ENCODE data around the gene PDLIM7.
A peak's percentile ranks its signal among the peaks of the same experiment; 100 is the strongest.

The PDLIM7 gene

DNA sequence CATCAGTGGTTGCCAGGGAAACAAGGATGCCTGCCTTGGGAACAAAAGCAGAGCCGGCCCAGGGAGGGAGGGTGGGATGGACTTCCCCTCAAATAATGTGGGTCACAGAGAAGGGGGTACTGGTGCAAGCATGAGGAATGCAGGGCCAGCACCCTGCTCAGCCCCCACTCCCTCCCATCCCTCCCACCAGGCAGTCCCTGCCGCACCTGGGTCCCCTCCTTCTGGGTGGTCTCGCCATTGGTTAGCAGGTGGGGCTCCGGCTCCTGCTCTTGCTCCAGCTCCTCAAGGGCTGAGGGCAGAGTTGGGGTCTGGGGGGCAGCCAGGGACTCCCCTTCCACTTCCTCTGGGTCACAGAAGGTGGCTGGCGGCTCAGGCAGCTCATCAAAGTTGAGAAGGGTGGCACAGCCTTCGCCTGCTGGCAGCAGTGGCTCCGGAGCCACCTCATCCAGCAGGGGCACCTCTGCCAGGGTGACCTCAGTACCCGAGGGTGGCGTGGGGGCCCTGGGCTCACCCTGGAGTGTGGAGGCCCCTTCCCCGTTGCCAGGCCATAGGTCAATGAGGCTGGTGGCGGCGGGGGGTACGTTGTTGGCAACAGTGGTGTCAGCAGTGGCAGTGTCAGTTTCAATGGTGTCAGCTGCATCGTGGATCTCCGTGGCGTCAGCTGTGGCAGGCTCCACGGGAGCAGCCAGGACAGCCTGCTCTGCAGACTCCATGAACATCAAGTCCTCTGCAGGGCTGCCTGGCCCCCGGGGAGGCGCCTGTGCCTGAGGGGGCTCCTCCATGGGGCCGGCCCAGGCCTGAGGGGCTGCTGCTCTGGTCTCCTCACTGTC lies 39.3 kb downstream of the PDLIM7 start:
- no peak overlapping the region for H3K4me3 ChIP-seq (ENCODE audit: control insufficient read depth in 1 of 7, extremely low read depth in 1 of 7, insufficient read depth in 4 of 7, low read depth in 2 of 7, low read length in 6 of 7)
- peaks cover 4 to 58% (median 53%) of the 10 kb centered on the region in 4 experiments for H3K4me1 ChIP-seq (ENCODE audit: control extremely low read depth in 1 of 4, control insufficient read depth in 4 of 4, insufficient read depth in 4 of 4, low read length in 3 of 4)
- H3K9me3 ChIP-seq (ENCODE audit: control extremely low read depth in 1 of 5, control insufficient read depth in 4 of 5, insufficient read depth in 2 of 5, low read depth in 1 of 5, low read length in 4 of 5): no peaks in the 10 kb centered on the region
- ChIA-PET POLR2A (interaction anchor here (5.2 kb wide), 1 partner anchor 54 kb away, joined by 59 read pairs; no protein-coding TSS in a partner anchor), CTCF (interaction anchor here (1.0 to 26.2 kb wide), 18 partner anchors 8 to 147 kb away, joined by 3 to 509 read pairs (median 5); partner anchors contain the start of genes F12, GRK6, PFN3 and PRR7)
- H3K27ac ChIP-seq (ENCODE audit: insufficient read depth in 1 of 2, low read depth in 1 of 2, low read length in 2 of 2, poor library complexity in 1 of 2, severe bottlenecking in 2 of 2): no peak overlapping the region
- H3K27me3 ChIP-seq (replicated peaks in 2 of 5; ENCODE audit: control insufficient read depth in 4 of 5, insufficient read depth in 5 of 5, low read length in 4 of 5): no peaks in the 10 kb centered on the region
- WGBS (ENCODE audit: insufficient coverage): 96% methylated on average over 17 of the region's 20 CpGs
- DNase-seq: no peak
- H3K36me3 ChIP-seq (ENCODE audit: control insufficient read depth in 4 of 4, insufficient read depth in 4 of 4, low read length in 3 of 4): peaks cover 2 to 18% (median 6%) of the 10 kb centered on the region in 4 experiments

GRCh38 chr5:177456976-177457851 lies 40.2 kb downstream of the PDLIM7 start:
- Histone ChIP-seq H3K4me3 (ENCODE audit: control insufficient read depth in 1 of 7, extremely low read depth in 1 of 7, insufficient read depth in 4 of 7, low read depth in 2 of 7, low read length in 6 of 7) (no peak overlapping the region), H3K27ac (ENCODE audit: insufficient read depth in 1 of 2, low read depth in 1 of 2, low read length in 2 of 2, poor library complexity in 1 of 2, severe bottlenecking in 2 of 2) (no peak overlapping the region), H3K36me3 (ENCODE audit: control insufficient read depth in 4 of 4, insufficient read depth in 4 of 4, low read length in 3 of 4) (peaks cover 2 to 18% (median 6%) of the 10 kb centered on the region in 4 experiments), H3K9me3 (ENCODE audit: control extremely low read depth in 1 of 5, control insufficient read depth in 4 of 5, insufficient read depth in 2 of 5, low read depth in 1 of 5, low read length in 4 of 5) (no peaks in the 10 kb centered on the region), H3K27me3 (replicated peaks in 2 of 5; ENCODE audit: control insufficient read depth in 4 of 5, insufficient read depth in 5 of 5, low read length in 4 of 5) (no peaks in the 10 kb centered on the region), H3K4me1 (ENCODE audit: control extremely low read depth in 1 of 4, control insufficient read depth in 4 of 4, insufficient read depth in 4 of 4, low read length in 3 of 4) (peaks cover 4 to 50% (median 48%) of the 10 kb centered on the region in 4 experiments)
- DNase-seq: peak; percentile 93 to 97 (median 97)
- ChIA-PET POLR2A (interaction anchor here (0.7 to 5.2 kb wide), 5 partner anchors 9 to 53 kb away, joined by 3 to 59 read pairs (median 4); partner anchors contain the start of gene PDLIM7), CTCF (interaction anchor here (0.8 to 26.2 kb wide), 23 partner anchors 9 to 147 kb away, joined by 3 to 509 read pairs (median 4); partner anchors contain the start of genes F12, GRK6, PFN3 and PRR7)
- WGBS (ENCODE audit: insufficient coverage): 95% methylated on average over 19 of the region's 24 CpGs

- H3K9me3 ChIP-seq (ENCODE audit: control extremely low read depth in 1 of 5, control insufficient read depth in 4 of 5, insufficient read depth in 2 of 5, low read depth in 1 of 5, low read length in 4 of 5): no peaks in the 10 kb centered on the region
- CTCF ChIA-PET: interaction anchor here (0.8 to 26.2 kb wide), 20 partner anchors 9 to 143 kb away, joined by 3 to 509 read pairs (median 4); partner anchors contain the start of genes F12, GRK6, PFN3 and PRR7
- DNase-seq: no peak
- H3K36me3 ChIP-seq (ENCODE audit: control insufficient read depth in 4 of 4, insufficient read depth in 4 of 4, low read length in 3 of 4): peaks cover 2 to 18% (median 6%) of the 10 kb centered on the region in 4 experiments
- POLR2A ChIA-PET: interaction anchor here (0.8 to 5.2 kb wide), 4 partner anchors 9 to 52 kb away, joined by 3 to 59 read pairs (median 8); partner anchors contain the start of gene PDLIM7
- H3K4me3 ChIP-seq (ENCODE audit: control insufficient read depth in 1 of 7, extremely low read depth in 1 of 7, insufficient read depth in 4 of 7, low read depth in 2 of 7, low read length in 6 of 7): peak overlapping the region in 2 of 7 experiments; percentile 19 to 87
- H3K27ac ChIP-seq (ENCODE audit: insufficient read depth in 1 of 2, low read depth in 1 of 2, low read length in 2 of 2, poor library complexity in 1 of 2, severe bottlenecking in 2 of 2): no peak overlapping the region
- H3K4me1 ChIP-seq (ENCODE audit: control extremely low read depth in 1 of 4, control insufficient read depth in 4 of 4, insufficient read depth in 4 of 4, low read length in 3 of 4): peaks cover 2 to 44% (median 42%) of the 10 kb centered on the region in 4 experiments
- 35% methylated on average over 4 of the region's 12 CpGs for WGBS (ENCODE audit: insufficient coverage)
- no peaks in the 10 kb centered on the region for H3K27me3 ChIP-seq (replicated peaks in 2 of 5; ENCODE audit: control insufficient read depth in 4 of 5, insufficient read depth in 5 of 5, low read length in 4 of 5)
Observed at GRCh38 chr5:177456591-177456964, 40.8 kb downstream of the PDLIM7 start.

GRCh38 chr5:177455661-177456590 lies 41.5 kb downstream of the PDLIM7 start:
- peaks cover 0 to 40% (median 39%) of the 10 kb centered on the region in 4 experiments for H3K4me1 ChIP-seq (ENCODE audit: control extremely low read depth in 1 of 4, control insufficient read depth in 4 of 4, insufficient read depth in 4 of 4, low read length in 3 of 4)
- H3K27me3 ChIP-seq (replicated peaks in 2 of 5; ENCODE audit: control insufficient read depth in 4 of 5, insufficient read depth in 5 of 5, low read length in 4 of 5): no peaks in the 10 kb centered on the region
- ChIA-PET POLR2A (interaction anchor here (0.6 to 5.2 kb wide), 11 partner anchors 11 to 71 kb away, joined by 3 to 59 read pairs (median 4); partner anchors contain the start of genes PDLIM7, PRR7 and SLC34A1), CTCF (interaction anchor here (0.6 to 26.2 kb wide), 22 partner anchors 10 to 146 kb away, joined by 3 to 509 read pairs (median 6); partner anchors contain the start of genes DOK3, F12, GRK6 and PDLIM7)
- H3K4me3 ChIP-seq (ENCODE audit: control insufficient read depth in 1 of 7, extremely low read depth in 1 of 7, insufficient read depth in 4 of 7, low read depth in 2 of 7, low read length in 6 of 7): peak overlapping the region; percentile 68 to 87 (median 77)
- WGBS (ENCODE audit: insufficient coverage): 0% methylated on average over 68 of the region's 76 CpGs
- peak overlapping the region in 1 of 2 experiments; percentile 68 for H3K27ac ChIP-seq (ENCODE audit: insufficient read depth in 1 of 2, low read depth in 1 of 2, low read length in 2 of 2, poor library complexity in 1 of 2, severe bottlenecking in 2 of 2)
- H3K36me3 ChIP-seq (ENCODE audit: control insufficient read depth in 4 of 4, insufficient read depth in 4 of 4, low read length in 3 of 4): peaks cover 2 to 18% (median 6%) of the 10 kb centered on the region in 4 experiments
- H3K9me3 ChIP-seq (ENCODE audit: control extremely low read depth in 1 of 5, control insufficient read depth in 4 of 5, insufficient read depth in 2 of 5, low read depth in 1 of 5, low read length in 4 of 5): no peaks in the 10 kb centered on the region
- DNase-seq: peak; percentile 91 to 96 (median 94)

- peak overlapping the region; percentile 68 to 87 (median 77) for H3K4me3 ChIP-seq (ENCODE audit: control insufficient read depth in 1 of 7, extremely low read depth in 1 of 7, insufficient read depth in 4 of 7, low read depth in 2 of 7, low read length in 6 of 7)
- H3K27me3 ChIP-seq (replicated peaks in 2 of 5; ENCODE audit: control insufficient read depth in 4 of 5, insufficient read depth in 5 of 5, low read length in 4 of 5): no peaks in the 10 kb centered on the region
- POLR2A ChIA-PET: interaction anchor here (0.5 to 5.2 kb wide), 12 partner anchors 10 to 71 kb away, joined by 3 to 59 read pairs (median 4); partner anchors contain the start of genes PDLIM7, PRR7 and SLC34A1
- H3K36me3 ChIP-seq (ENCODE audit: control insufficient read depth in 4 of 4, insufficient read depth in 4 of 4, low read length in 3 of 4): peaks cover 2 to 17% (median 5%) of the 10 kb centered on the region in 4 experiments
- no peaks in the 10 kb centered on the region for H3K9me3 ChIP-seq (ENCODE audit: control extremely low read depth in 1 of 5, control insufficient read depth in 4 of 5, insufficient read depth in 2 of 5, low read depth in 1 of 5, low read length in 4 of 5)
- peaks cover 0 to 40% (median 39%) of the 10 kb centered on the region in 4 experiments for H3K4me1 ChIP-seq (ENCODE audit: control extremely low read depth in 1 of 4, control insufficient read depth in 4 of 4, insufficient read depth in 4 of 4, low read length in 3 of 4)
- peak; percentile 84 to 87 (median 86) for DNase-seq
- CTCF ChIA-PET: interaction anchor here (0.6 to 26.2 kb wide), 25 partner anchors 8 to 145 kb away, joined by 3 to 509 read pairs (median 7); partner anchors contain the start of genes DOK3, F12, GRK6 and PDLIM7
- 0% methylated on average over 57 of the region's 80 CpGs for WGBS (ENCODE audit: insufficient coverage)
- H3K27ac ChIP-seq (ENCODE audit: insufficient read depth in 1 of 2, low read depth in 1 of 2, low read length in 2 of 2, poor library complexity in 1 of 2, severe bottlenecking in 2 of 2): peak overlapping the region in 1 of 2 experiments; percentile 68
Observed at GRCh38 chr5:177455036-177455660, 42.3 kb downstream of the PDLIM7 start.

All from common myeloid progenitor, CD34-positive (primary cell).